ENCODE measurements around the gene LDB2.

The LDB2 gene

GRCh38 chr4:16767861-16768260 is 130.6 kb downstream of the LDB2 start:
- no peak for DNase-seq (ENCODE audit: low read depth, low spot score)
- H3K4me3 ChIP-seq (ENCODE audit: low read depth, low read length) = no peak overlapping the region
- TF ChIP-seq, protein P1, sequence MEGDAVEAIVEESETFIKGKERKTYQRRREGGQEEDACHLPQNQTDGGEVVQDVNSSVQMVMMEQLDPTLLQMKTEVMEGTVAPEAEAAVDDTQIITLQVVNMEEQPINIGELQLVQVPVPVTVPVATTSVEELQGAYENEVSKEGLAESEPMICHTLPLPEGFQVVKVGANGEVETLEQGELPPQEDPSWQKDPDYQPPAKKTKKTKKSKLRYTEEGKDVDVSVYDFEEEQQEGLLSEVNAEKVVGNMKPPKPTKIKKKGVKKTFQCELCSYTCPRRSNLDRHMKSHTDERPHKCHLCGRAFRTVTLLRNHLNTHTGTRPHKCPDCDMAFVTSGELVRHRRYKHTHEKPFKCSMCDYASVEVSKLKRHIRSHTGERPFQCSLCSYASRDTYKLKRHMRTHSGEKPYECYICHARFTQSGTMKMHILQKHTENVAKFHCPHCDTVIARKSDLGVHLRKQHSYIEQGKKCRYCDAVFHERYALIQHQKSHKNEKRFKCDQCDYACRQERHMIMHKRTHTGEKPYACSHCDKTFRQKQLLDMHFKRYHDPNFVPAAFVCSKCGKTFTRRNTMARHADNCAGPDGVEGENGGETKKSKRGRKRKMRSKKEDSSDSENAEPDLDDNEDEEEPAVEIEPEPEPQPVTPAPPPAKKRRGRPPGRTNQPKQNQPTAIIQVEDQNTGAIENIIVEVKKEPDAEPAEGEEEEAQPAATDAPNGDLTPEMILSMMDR (IDR thresholded peaks at IDR 0.05; ENCODE audit: low read depth, low read length) = no peak
- in situ Hi-C loops (cut with HindIII; ENCODE audit: low sequenced_read_pairs) = no loop called here

- TF ChIP-seq, protein P1 (IDR thresholded peaks at IDR 0.05; ENCODE audit: low read depth, low read length) = no peak
- no peak overlapping the region for H3K4me3 ChIP-seq (ENCODE audit: low read depth, low read length)
- in situ Hi-C loops (cut with HindIII; ENCODE audit: low sequenced_read_pairs) = no loop called here
- no peak for DNase-seq (ENCODE audit: low read depth, low spot score)
Measured at GRCh38 chr4:16767251-16767650, 131.2 kb downstream of the LDB2 start.

- H3K4me3 ChIP-seq (ENCODE audit: low read depth, low read length) = no peak overlapping the region
- in situ Hi-C loops (cut with HindIII; ENCODE audit: low sequenced_read_pairs) = no loop called here
- DNase-seq (ENCODE audit: low read depth, low spot score) = no peak
- TF ChIP-seq, protein P1 (IDR thresholded peaks at IDR 0.05; ENCODE audit: low read depth, low read length) = no peak
Measured at GRCh38 chr4:16765546-16765945, 132.9 kb downstream of the LDB2 start.

DNA sequence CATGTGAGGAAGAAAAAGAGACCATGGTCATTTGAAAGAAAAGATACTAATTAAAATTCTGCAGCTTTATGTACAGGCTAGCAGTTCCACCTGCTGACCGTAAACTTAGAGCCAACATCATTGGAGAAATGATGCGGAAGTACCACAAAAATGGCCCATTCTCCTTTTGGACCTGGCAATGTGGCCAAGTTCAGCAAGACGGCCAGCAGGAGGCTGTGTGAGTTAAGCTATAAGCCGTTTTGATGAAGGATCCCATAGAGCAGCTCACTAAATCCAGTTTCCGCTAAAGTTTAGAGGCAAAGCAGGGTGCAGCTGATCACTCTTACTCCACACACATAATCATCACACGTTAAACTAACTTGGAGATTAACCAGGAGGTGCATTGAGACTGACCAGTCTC is 133.8 kb downstream of the LDB2 start:
- peak; percentile 37 for DNase-seq (ENCODE audit: low read depth, low spot score)
- in situ Hi-C loops (cut with HindIII; ENCODE audit: low sequenced_read_pairs) = no loop called here
- TF ChIP-seq, protein P1 (IDR thresholded peaks at IDR 0.05; ENCODE audit: low read depth, low read length) = peak; percentile 56
- no peak overlapping the region for H3K4me3 ChIP-seq (ENCODE audit: low read depth, low read length)

DNA sequence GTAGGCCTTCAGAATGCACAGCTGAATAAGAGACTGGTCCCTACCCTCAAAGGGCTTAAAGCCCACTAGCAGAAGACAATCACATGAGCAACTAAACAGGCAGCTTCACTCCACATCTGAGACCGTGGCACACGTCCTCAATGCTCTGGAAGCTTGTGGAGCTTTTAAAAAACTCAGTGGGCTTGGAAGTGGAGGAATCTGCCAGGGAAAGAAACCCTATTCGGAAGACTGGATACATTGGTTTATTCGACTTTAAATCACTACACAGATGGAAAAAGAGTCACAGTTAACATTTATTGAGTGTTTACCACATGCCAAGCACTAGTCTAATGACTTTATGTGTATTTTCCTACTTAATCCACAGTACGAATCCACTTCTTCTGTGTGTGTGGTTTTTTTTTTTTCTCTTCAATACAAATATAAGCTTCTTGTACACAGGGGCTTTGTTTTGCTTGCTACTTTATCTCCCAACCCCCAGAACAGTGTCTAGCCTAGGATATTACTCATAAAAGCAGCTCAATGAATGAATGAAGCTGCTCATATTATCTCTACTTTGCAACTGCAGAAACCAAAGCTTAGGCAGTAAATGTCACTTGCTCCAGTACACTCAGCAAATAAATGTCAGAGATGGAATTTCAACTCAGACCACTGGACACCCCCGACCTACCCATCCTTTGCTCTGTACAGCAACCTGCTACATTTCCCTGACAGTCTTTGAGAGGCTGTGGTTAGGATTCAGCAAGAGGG is 137.7 kb downstream of the LDB2 start:
- DNase-seq (ENCODE audit: low read depth, low spot score) = no peak

DNA sequence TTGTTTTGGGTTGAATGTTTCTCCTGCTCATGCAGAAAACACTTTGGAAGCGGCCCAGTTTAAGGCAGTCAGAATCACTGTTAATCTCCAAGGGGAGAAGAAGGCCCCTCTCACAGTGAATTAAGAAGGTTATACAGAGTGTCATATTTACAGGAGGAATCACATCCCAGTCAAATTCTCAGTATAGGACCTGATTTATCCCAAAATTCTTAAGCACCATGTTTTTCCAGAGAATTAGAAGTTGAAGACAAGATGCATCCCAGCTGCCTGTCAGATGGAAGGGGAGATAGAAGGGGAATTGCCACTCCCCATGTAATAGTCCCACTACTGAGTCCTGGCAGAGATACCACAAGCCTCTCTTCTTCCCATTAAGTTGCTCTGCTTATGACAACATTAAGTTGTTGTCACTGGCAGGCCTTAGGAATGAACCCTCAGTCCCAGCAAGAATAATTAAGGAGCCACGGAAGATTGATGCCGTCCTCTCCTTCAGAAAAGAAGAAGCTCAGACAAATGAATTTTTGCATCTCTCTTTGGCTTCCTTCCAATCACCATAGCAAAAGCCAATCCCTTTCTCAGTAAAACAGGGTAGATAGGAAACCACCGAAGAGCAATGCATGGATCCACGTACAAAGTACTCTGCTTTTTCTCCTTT is 138.4 kb downstream of the LDB2 start:
- TF ChIP-seq, protein P1 (IDR thresholded peaks at IDR 0.05; ENCODE audit: low read depth, low read length) = no peak
- DNase-seq (ENCODE audit: low read depth, low spot score) = no peak
- in situ Hi-C loops (cut with HindIII; ENCODE audit: low sequenced_read_pairs) = no loop called here
- no peak overlapping the region for H3K4me3 ChIP-seq (ENCODE audit: low read depth, low read length)

More for the DNA sequence above, 137.7 kb downstream of the LDB2 start:
- TF ChIP-seq, protein P1 (IDR thresholded peaks at IDR 0.05; ENCODE audit: low read depth, low read length) = no peak
- no peak overlapping the region for H3K4me3 ChIP-seq (ENCODE audit: low read depth, low read length)
- in situ Hi-C loops (cut with HindIII; ENCODE audit: low sequenced_read_pairs) = no loop called here
